NB4 (cell line): ENCODE results near the gene NUMBL.

Experiments used
- DNase-seq: peaks from one replicate; pipeline ENCODE4 v3.0.0; 2010; ENCODE audit warnings: low read depth
- H3K4me3 ChIP-seq: one replicate; pipeline ENCODE4 v1.5.1; 2011; ENCODE audit warnings: mild to moderate bottlenecking, low read depth, low read length, moderate library complexity
- CTCF ChIP-seq: IDR thresholded peaks from one replicate; pipeline ENCODE4 v1.5.1; 2012; ENCODE audit warnings: low read depth, low read length
- MYC ChIP-seq: IDR thresholded peaks from 2 replicates; pipeline ENCODE4 v1.6.1; 2011; ENCODE audit warnings: low read depth, low read length
- POLR2A ChIP-seq: IDR thresholded peaks from 2 replicates; pipeline ENCODE4 v1.6.1; 2011; ENCODE audit warnings: mild to moderate bottlenecking; ENCODE audit not compliant: insufficient read length; ENCODE audit errors: extremely low read depth
- TF ChIP-seq, protein P1 (sequence below): IDR thresholded peaks from 2 replicates; pipeline ENCODE4 v1.6.1; 2011; ENCODE audit warnings: low read depth, low read length

Gene NUMBL

DNA sequence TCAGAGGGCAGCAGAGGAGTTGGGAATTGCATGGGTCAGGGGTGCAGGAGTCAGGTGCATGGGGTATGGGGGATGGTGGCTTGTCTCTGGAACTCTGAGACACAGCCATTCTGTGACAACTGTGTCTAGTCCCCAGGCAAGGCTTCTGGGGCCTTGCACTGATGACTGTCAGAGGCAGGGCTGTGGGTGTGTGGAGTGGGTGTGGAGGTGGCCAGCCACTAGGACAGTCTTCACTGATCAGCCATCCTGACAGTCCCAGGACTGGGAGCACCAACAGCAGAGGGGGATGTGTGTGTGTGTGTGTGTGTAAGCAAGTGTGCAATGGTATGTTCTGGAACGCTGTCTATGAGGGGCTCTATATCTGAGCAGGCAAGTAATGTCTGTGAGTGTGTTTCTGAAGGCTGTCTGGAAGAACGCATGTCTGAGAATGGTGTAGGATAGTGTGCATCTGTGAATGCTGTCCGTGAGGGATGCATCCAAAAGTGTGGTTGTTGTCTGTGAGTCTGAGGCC, 5.4 kb downstream of the NUMBL start:
- TF ChIP-seq, protein P1, sequence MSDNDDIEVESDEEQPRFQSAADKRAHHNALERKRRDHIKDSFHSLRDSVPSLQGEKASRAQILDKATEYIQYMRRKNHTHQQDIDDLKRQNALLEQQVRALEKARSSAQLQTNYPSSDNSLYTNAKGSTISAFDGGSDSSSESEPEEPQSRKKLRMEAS, result no peak
- TF ChIP-seq CTCF (no peak), MYC (no peak), POLR2A (no peak)
- DNase-seq, result no peak

GRCh38 chr19:40684280-40684679, 6.2 kb downstream of the NUMBL start:
- TF ChIP-seq, protein P1, result no peak
- TF ChIP-seq MYC, result no peak
- TF ChIP-seq CTCF, result no peak
- TF ChIP-seq POLR2A, result no peak
- no peak for DNase-seq
- no peak overlapping the region for H3K4me3 ChIP-seq

More for the DNA sequence above, 5.4 kb downstream of the NUMBL start:
- H3K4me3 ChIP-seq, result no peak overlapping the region

DNA sequence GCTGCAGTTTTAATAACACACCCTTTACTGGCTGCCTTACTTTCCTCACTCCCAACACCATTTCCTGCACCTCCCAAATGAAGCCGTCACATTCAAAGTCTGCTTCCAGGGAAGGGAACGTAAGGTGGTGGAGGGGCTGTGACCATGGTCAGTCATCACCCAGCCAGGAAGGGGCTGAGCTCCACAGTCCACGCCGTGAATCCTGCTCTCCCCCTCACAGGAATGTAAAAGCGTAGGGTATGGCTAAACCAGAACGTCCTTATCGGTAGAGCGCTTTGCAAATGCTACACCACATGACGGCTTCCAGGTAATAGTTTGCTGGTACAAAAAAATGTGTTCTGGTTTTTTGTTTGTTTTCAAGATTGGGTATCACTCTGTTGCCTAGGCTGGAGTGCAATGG, 7.0 kb downstream of the NUMBL start:
- no peak for DNase-seq
- H3K4me3 ChIP-seq, result no peak overlapping the region
- TF ChIP-seq, protein P1, result no peak
- no peak for TF ChIP-seq CTCF
- no peak for TF ChIP-seq MYC
- no peak for TF ChIP-seq POLR2A

GRCh38 chr19:40682431-40682964, 8.0 kb downstream of the NUMBL start:
- H3K4me3 ChIP-seq, result no peak overlapping the region
- TF ChIP-seq CTCF (no peak), MYC (no peak), POLR2A (no peak)
- TF ChIP-seq, protein P1, result no peak

GRCh38 chr19:40681039-40681438, 9.4 kb downstream of the NUMBL start:
- DNase-seq, result no peak
- TF ChIP-seq POLR2A, result no peak
- no peak for TF ChIP-seq MYC
- no peak for TF ChIP-seq CTCF
- TF ChIP-seq, protein P1, result no peak
- no peak overlapping the region for H3K4me3 ChIP-seq

More at GRCh38 chr19:40682431-40682964, 8.0 kb downstream of the NUMBL start:
- no peak for DNase-seq

GRCh38 chr19:40677156-40677555, 13.3 kb downstream of the NUMBL start:
- TF ChIP-seq POLR2A (no peak), CTCF (no peak), MYC (no peak)
- TF ChIP-seq, protein P1, result no peak
- DNase-seq, result no peak
- H3K4me3 ChIP-seq, result no peak overlapping the region
